Measurements from ENCODE around the gene UNC50.

DNA sequence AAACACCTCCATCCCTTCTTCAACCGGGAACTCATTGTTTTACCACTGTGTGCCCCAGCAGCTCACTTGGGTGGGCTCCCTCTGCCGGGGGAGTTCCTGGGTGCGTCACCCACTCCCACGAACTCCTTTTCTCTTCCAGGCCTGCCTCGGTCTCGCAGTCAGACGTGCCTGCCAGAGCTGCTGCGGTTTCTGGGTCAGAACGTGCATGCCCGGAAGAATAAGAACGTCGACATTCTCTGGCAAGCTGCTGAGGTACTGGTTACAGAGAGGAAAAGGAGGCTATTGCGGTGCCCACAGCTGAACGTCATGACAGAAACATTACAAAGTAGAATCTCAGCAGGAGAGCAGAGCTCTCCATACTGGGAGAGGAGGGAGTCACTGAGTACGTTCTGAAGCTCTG is 35.7 kb upstream of the UNC50 start:
- TF ChIP-seq, protein P1, sequence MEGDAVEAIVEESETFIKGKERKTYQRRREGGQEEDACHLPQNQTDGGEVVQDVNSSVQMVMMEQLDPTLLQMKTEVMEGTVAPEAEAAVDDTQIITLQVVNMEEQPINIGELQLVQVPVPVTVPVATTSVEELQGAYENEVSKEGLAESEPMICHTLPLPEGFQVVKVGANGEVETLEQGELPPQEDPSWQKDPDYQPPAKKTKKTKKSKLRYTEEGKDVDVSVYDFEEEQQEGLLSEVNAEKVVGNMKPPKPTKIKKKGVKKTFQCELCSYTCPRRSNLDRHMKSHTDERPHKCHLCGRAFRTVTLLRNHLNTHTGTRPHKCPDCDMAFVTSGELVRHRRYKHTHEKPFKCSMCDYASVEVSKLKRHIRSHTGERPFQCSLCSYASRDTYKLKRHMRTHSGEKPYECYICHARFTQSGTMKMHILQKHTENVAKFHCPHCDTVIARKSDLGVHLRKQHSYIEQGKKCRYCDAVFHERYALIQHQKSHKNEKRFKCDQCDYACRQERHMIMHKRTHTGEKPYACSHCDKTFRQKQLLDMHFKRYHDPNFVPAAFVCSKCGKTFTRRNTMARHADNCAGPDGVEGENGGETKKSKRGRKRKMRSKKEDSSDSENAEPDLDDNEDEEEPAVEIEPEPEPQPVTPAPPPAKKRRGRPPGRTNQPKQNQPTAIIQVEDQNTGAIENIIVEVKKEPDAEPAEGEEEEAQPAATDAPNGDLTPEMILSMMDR (IDR thresholded peaks at IDR 0.05), result no peak
- no peak for TF ChIP-seq POLR2A (IDR thresholded peaks at IDR 0.05)
